SK-N-SH treated with all-trans-retinoic acid at 6 μM for 48 hours (cell line): ENCODE data around the gene PIGS.

Experiments used
- ATAC-seq: fragments of 200-7000 bp; cut with Tn5 transposase; 3 replicates; pipeline ENCODE4 v1.9.1; 2020; ENCODE audit warnings: mild to moderate bottlenecking, moderate library complexity
- ARNTL ChIP-seq: fragments of 450-650 bp; formaldehyde crosslinking; IDR thresholded peaks from 2 replicates; pipeline ENCODE4 v1.5.0; 2020; ENCODE audit warnings: low read depth, mild to moderate bottlenecking, moderate library complexity, borderline replicate concordance
- BACH2 ChIP-seq: fragments of 250-450 bp; sonication (Bioruptor Pico); IDR thresholded peaks from 2 replicates; pipeline ENCODE4 v1.9.0; 2021; ENCODE audit warnings: mild to moderate bottlenecking, borderline replicate concordance
- CSDC2 ChIP-seq: fragments of 250-450 bp; sonication (Bioruptor Pico); IDR thresholded peaks from 2 replicates; pipeline ENCODE4 v1.5.0; 2020; ENCODE audit warnings: mild to moderate bottlenecking, moderate library complexity
- ESRRG ChIP-seq: fragments of 250-450 bp; sonication (Bioruptor Pico); IDR thresholded peaks from 2 replicates; pipeline ENCODE4 v1.6.1; 2021; ENCODE audit warnings: mild to moderate bottlenecking
- GLIS3 ChIP-seq: fragments of 250-450 bp; sonication (Bioruptor Pico); IDR thresholded peaks from 2 replicates; pipeline ENCODE4 v1.5.0; 2020; ENCODE audit warnings: mild to moderate bottlenecking, moderate library complexity
- OSR1 ChIP-seq: fragments of 250-450 bp; sonication (Bioruptor Pico); IDR thresholded peaks from 2 replicates; pipeline ENCODE4 v1.8.0; 2022; ENCODE audit warnings: moderate library complexity, mild to moderate bottlenecking, inconsistent platforms
- PATZ1 ChIP-seq: fragments of 250-450 bp; sonication (Bioruptor Pico); IDR thresholded peaks from 2 replicates; pipeline ENCODE4 v1.8.0; 2020; ENCODE audit warnings: mild to moderate bottlenecking, moderate library complexity, borderline replicate concordance
- PPARA ChIP-seq: fragments of 250-450 bp; sonication (Bioruptor Pico); IDR thresholded peaks from 2 replicates; pipeline ENCODE4 v1.5.0; 2020; ENCODE audit warnings: mild to moderate bottlenecking, borderline replicate concordance
- RARB ChIP-seq: fragments of 250-450 bp; sonication (Bioruptor Pico); IDR thresholded peaks from 2 replicates; pipeline ENCODE4 v1.8.0; 2021; ENCODE audit warnings: mild to moderate bottlenecking, moderate library complexity
- SNAI2 ChIP-seq: fragments of 250-450 bp; sonication (Bioruptor Pico); IDR thresholded peaks from 2 replicates; pipeline ENCODE4 v1.5.0; 2020; ENCODE audit warnings: mild to moderate bottlenecking, moderate library complexity
- TOX ChIP-seq: fragments of 250-450 bp; sonication (Bioruptor Pico); IDR thresholded peaks from 2 replicates; pipeline ENCODE4 v1.8.0; 2021; ENCODE audit warnings: mild to moderate bottlenecking, moderate library complexity, borderline replicate concordance
- ZC3H10 ChIP-seq: fragments of 250-450 bp; sonication (Bioruptor Pico); IDR thresholded peaks from 2 replicates; pipeline ENCODE4 v1.5.1; 2021; ENCODE audit warnings: mild to moderate bottlenecking, moderate library complexity
- ZFP3 ChIP-seq: fragments of 250-450 bp; sonication (Bioruptor Pico); IDR thresholded peaks from 2 replicates; pipeline ENCODE4 v1.5.0; 2020; ENCODE audit warnings: mild to moderate bottlenecking, moderate library complexity
- ZFP30 ChIP-seq: fragments of 450-650 bp; formaldehyde crosslinking; IDR thresholded peaks from 2 replicates; pipeline ENCODE4 v1.5.0; 2022; ENCODE audit warnings: mild to moderate bottlenecking, moderate library complexity
- ZNF565 ChIP-seq: fragments of 450-650 bp; formaldehyde crosslinking; conservative IDR thresholded peaks from 2 replicates; pipeline ENCODE4 v1.5.0; 2020; ENCODE audit warnings: low read depth, mild to moderate bottlenecking, moderate library complexity
- ZNF70 ChIP-seq: fragments of 450-650 bp; formaldehyde crosslinking; IDR thresholded peaks from 2 replicates; pipeline ENCODE4 v1.5.0; 2020; ENCODE audit warnings: mild to moderate bottlenecking, moderate library complexity
- ZNF8 ChIP-seq: fragments of 450-650 bp; formaldehyde crosslinking; IDR thresholded peaks from 2 replicates; pipeline ENCODE4 v1.5.0; 2020; ENCODE audit warnings: mild to moderate bottlenecking, moderate library complexity
- TF ChIP-seq, protein P1 (sequence below): fragments of 250-450 bp; sonication (Bioruptor Pico); IDR thresholded peaks from 2 replicates; pipeline ENCODE4 v1.5.1; 2021; ENCODE audit warnings: mild to moderate bottlenecking, moderate library complexity
- TF ChIP-seq, protein P2 (sequence below): fragments of 250-450 bp; sonication (Bioruptor Pico); IDR thresholded peaks from 2 replicates; pipeline ENCODE4 v1.5.0; 2020; ENCODE audit warnings: mild to moderate bottlenecking, moderate library complexity
- TF ChIP-seq, protein P3 (sequence below): fragments of 250-450 bp; sonication (Bioruptor Pico); IDR thresholded peaks from 2 replicates; pipeline ENCODE4 v1.8.0; 2021; ENCODE audit warnings: low read depth, mild to moderate bottlenecking, moderate library complexity, borderline replicate concordance

The PIGS gene

DNA sequence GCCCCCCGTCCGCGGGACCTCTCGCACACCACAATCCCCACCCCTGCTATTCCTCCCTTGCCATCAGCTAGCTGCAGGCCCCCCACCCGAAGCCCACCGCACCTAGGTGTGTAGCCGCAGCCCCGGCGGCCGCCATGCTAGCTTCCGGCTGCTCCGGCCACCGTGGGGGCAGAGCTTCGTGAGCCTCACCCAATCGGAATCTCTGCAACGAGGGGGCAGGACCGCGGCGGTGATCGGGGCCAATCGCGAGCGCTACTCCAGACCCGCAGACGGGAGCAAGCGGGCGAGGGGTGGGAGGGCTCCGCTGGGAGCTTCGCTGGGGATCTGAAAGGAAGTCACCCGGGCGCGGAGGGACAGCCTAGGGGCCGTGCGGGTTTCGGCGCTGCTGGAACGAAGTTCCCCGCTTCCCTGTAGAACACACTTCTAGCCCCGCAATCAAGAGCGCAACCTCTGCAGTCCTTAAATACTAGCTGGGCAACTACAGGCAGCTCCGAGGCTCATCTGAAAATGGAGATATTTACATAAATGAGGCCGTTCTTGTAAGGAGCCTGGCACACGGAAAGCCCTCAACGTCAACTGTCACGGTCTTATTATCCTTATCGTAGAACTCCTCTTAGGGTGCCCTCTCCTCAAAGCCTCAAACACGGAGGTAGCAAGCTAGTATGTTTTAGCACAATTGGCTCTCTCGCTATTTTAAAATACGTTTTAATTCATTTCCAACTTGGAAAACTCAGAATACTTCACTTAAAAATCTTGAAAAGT lies at the start of gene PIGS:
Gene PIGS (minus strand): TSS at position 164 of the 762 bp plus-strand sequence. CDS start 28 bp downstream, at position 136.
- ATAC-seq, result peak; percentile 99
- TF ChIP-seq PPARA (CRISPR knock-in tag), result no peak
- no peak for TF ChIP-seq ESRRG (CRISPR knock-in tag)
- no peak for TF ChIP-seq ZC3H10
- no peak for TF ChIP-seq ZNF565 (CRISPR knock-in tag)
- no peak for TF ChIP-seq OSR1 (CRISPR knock-in tag)
- TF ChIP-seq PATZ1 (CRISPR knock-in tag), result no peak
- TF ChIP-seq ZFP3 (CRISPR knock-in tag), result no peak
- no peak for TF ChIP-seq RARB
- TF ChIP-seq TOX (CRISPR knock-in tag), result no peak
- TF ChIP-seq SNAI2, result no peak
- TF ChIP-seq BACH2 (CRISPR knock-in tag), result no peak
- TF ChIP-seq ZFP30 (CRISPR knock-in tag), result no peak
- TF ChIP-seq GLIS3, result no peak

DNA sequence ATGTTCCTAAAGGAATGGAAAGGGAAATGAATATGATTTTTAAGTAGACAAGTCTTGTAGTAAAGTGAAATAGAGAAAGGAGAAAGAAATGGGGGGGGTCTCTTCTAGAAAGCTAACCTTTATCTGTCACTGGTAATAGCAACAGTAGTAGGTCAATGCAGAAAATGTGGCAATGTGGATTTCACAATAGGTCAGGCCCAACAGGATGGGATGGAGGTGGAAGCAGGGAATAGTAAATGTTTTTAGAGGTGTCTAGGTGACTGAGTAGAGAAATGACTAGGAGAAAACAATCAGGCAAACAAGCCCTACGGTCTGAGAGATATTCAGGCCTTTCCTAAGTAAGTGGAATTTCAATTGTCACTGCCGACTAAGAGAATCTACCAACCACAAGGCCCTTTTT lies 48.7 kb upstream of the PIGS start:
- no peak for ATAC-seq
- no peak for TF ChIP-seq ARNTL
- no peak for TF ChIP-seq ZNF70
- no peak for TF ChIP-seq PATZ1 (CRISPR knock-in tag)
- TF ChIP-seq, protein P1, sequence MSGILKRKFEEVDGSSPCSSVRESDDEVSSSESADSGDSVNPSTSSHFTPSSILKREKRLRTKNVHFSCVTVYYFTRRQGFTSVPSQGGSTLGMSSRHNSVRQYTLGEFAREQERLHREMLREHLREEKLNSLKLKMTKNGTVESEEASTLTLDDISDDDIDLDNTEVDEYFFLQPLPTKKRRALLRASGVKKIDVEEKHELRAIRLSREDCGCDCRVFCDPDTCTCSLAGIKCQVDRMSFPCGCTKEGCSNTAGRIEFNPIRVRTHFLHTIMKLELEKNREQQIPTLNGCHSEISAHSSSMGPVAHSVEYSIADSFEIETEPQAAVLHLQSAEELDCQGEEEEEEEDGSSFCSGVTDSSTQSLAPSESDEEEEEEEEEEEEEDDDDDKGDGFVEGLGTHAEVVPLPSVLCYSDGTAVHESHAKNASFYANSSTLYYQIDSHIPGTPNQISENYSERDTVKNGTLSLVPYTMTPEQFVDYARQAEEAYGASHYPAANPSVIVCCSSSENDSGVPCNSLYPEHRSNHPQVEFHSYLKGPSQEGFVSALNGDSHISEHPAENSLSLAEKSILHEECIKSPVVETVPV, result no peak
- TF ChIP-seq, protein P2, sequence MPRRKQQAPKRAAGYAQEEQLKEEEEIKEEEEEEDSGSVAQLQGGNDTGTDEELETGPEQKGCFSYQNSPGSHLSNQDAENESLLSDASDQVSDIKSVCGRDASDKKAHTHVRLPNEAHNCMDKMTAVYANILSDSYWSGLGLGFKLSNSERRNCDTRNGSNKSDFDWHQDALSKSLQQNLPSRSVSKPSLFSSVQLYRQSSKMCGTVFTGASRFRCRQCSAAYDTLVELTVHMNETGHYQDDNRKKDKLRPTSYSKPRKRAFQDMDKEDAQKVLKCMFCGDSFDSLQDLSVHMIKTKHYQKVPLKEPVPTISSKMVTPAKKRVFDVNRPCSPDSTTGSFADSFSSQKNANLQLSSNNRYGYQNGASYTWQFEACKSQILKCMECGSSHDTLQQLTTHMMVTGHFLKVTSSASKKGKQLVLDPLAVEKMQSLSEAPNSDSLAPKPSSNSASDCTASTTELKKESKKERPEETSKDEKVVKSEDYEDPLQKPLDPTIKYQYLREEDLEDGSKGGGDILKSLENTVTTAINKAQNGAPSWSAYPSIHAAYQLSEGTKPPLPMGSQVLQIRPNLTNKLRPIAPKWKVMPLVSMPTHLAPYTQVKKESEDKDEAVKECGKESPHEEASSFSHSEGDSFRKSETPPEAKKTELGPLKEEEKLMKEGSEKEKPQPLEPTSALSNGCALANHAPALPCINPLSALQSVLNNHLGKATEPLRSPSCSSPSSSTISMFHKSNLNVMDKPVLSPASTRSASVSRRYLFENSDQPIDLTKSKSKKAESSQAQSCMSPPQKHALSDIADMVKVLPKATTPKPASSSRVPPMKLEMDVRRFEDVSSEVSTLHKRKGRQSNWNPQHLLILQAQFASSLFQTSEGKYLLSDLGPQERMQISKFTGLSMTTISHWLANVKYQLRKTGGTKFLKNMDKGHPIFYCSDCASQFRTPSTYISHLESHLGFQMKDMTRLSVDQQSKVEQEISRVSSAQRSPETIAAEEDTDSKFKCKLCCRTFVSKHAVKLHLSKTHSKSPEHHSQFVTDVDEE (CRISPR knock-in tag), result no peak
- TF ChIP-seq, protein P3, sequence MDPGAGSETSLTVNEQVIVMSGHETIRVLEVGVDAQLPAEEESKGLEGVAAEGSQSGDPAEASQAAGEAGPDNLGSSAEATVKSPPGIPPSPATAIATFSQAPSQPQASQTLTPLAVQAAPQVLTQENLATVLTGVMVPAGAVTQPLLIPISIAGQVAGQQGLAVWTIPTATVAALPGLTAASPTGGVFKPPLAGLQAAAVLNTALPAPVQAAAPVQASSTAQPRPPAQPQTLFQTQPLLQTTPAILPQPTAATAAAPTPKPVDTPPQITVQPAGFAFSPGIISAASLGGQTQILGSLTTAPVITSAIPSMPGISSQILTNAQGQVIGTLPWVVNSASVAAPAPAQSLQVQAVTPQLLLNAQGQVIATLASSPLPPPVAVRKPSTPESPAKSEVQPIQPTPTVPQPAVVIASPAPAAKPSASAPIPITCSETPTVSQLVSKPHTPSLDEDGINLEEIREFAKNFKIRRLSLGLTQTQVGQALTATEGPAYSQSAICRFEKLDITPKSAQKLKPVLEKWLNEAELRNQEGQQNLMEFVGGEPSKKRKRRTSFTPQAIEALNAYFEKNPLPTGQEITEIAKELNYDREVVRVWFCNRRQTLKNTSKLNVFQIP (CRISPR knock-in tag), result no peak
- no peak for TF ChIP-seq ESRRG (CRISPR knock-in tag)
- TF ChIP-seq CSDC2 (CRISPR knock-in tag), result no peak
- no peak for TF ChIP-seq BACH2 (CRISPR knock-in tag)
- TF ChIP-seq ZFP30 (CRISPR knock-in tag), result no peak
- TF ChIP-seq ZNF565 (CRISPR knock-in tag), result no peak
- TF ChIP-seq ZNF8 (CRISPR knock-in tag), result no peak
- TF ChIP-seq OSR1 (CRISPR knock-in tag), result no peak
- no peak for TF ChIP-seq PPARA (CRISPR knock-in tag)
- no peak for TF ChIP-seq TOX (CRISPR knock-in tag)
- TF ChIP-seq SNAI2, result no peak
- TF ChIP-seq, all 23 proteins: peak for 0

GRCh38 chr17:28618464-28618863 lies 47.1 kb upstream of the PIGS start:
- ATAC-seq, result no peak
- TF ChIP-seq ZFP3 (CRISPR knock-in tag), result no peak
- no peak for TF ChIP-seq SNAI2
- TF ChIP-seq, protein P2 (CRISPR knock-in tag), result no peak
- TF ChIP-seq, protein P1, result no peak
- no peak for TF ChIP-seq BACH2 (CRISPR knock-in tag)
- no peak for TF ChIP-seq ZNF8 (CRISPR knock-in tag)
- TF ChIP-seq ZC3H10, result no peak
